OCI-LY1 (cell line): Measurements from ENCODE around the gene ITGB7.

Experiments used
- H2AFZ ChIP-seq: fragments of 200-600 bp; sonication (generic), shearing (Covaris generic); 2 replicates; pipeline ENCODE4 v1.6.0; 2014; ENCODE audit warnings: antibody characterized with exemption, mild to moderate bottlenecking, low read length
- H3F3A ChIP-seq: fragments of 200-600 bp; sonication (generic), shearing (Covaris generic); 2 replicates; pipeline ENCODE4 v1.6.0; 2014; ENCODE audit warnings: mild to moderate bottlenecking, antibody characterized with exemption, low read length, moderate library complexity; ENCODE audit not compliant: insufficient read depth
- H3K27ac ChIP-seq: fragments of 200-600 bp; sonication (generic); 2 replicates; pipeline ENCODE4 v1.5.1; 2014; ENCODE audit warnings: low read length, mixed run types, mild to moderate bottlenecking, low read depth; ENCODE audit not compliant: poor library complexity, severe bottlenecking
- H3K27me3 ChIP-seq: fragments of 200-600 bp; sonication (generic); 2 replicates; pipeline ENCODE4 v1.6.0; 2014; ENCODE audit warnings: antibody characterized with exemption, mild to moderate bottlenecking, low read length, moderate library complexity; ENCODE audit not compliant: insufficient read depth
- H3K36me3 ChIP-seq: fragments of 200-600 bp; sonication (generic); 2 replicates; pipeline ENCODE4 v1.6.1; 2014; ENCODE audit warnings: mild to moderate bottlenecking, antibody characterized with exemption, low read length, moderate library complexity, mixed read lengths; ENCODE audit not compliant: insufficient read depth
- H3K4me1 ChIP-seq: fragments of 200-600 bp; sonication (generic); 2 replicates; pipeline ENCODE4 v1.5.1; 2014; ENCODE audit warnings: mild to moderate bottlenecking, low read length, moderate library complexity; ENCODE audit not compliant: insufficient read depth, severe bottlenecking
- H3K4me2 ChIP-seq: fragments of 200-600 bp; sonication (generic), shearing (Covaris generic); 2 replicates; pipeline ENCODE4 v1.6.1; 2014; ENCODE audit warnings: low read length
- H3K4me3 ChIP-seq: fragments of 200-600 bp; sonication (generic); 2 replicates; pipeline ENCODE4 v1.5.1; 2014; ENCODE audit warnings: low read length, low read depth, mild to moderate bottlenecking, mixed read lengths; ENCODE audit not compliant: poor library complexity, severe bottlenecking
- H3K79me2 ChIP-seq: fragments of 200-600 bp; shearing (Covaris generic); 2 replicates; pipeline ENCODE4 v1.6.1; 2016; ENCODE audit warnings: mixed run types, low read length, mixed read lengths; ENCODE audit not compliant: insufficient read depth
- H3K9ac ChIP-seq: fragments of 200-600 bp; sonication (generic), shearing (Covaris generic); 2 replicates; pipeline ENCODE4 v1.6.1; 2014; ENCODE audit warnings: mild to moderate bottlenecking, low read length, mixed read lengths
- H3K9me2 ChIP-seq: fragments of 200-600 bp; sonication (generic), shearing (Covaris generic); 2 replicates; pipeline ENCODE4 v1.6.1; 2014; ENCODE audit warnings: low read depth, mild to moderate bottlenecking, low read length, mixed read lengths
- H3K9me3 ChIP-seq: fragments of 200-600 bp; shearing (Covaris generic); 2 replicates; pipeline ENCODE4 v1.6.1; 2014; ENCODE audit warnings: low read length, mixed read lengths
- H4K20me1 ChIP-seq: fragments of 200-600 bp; sonication (generic), shearing (Covaris generic); 2 replicates; pipeline ENCODE4 v1.6.0; 2016; ENCODE audit warnings: mild to moderate bottlenecking, low read length; ENCODE audit not compliant: insufficient read depth
- CTCF ChIP-seq: fragments of 200-600 bp; sonication (generic), shearing (Covaris generic); IDR thresholded peaks from 2 replicates; pipeline ENCODE4 v1.5.1; 2017; ENCODE audit warnings: mild to moderate bottlenecking, antibody characterized with exemption, low read length, moderate library complexity, mixed read lengths
- EZH2 ChIP-seq: fragments of 200-600 bp; sonication (generic), shearing (Covaris generic); IDR thresholded peaks from 2 replicates; pipeline ENCODE4 v1.8.0; 2017; ENCODE audit warnings: borderline replicate concordance, mixed run types, mild to moderate bottlenecking, antibody characterized with exemption, low read length, moderate library complexity, mixed read lengths

ITGB7 gene

GRCh38 chr12:53253298-53253697, 46.2 kb upstream of the ITGB7 start:
- Histone ChIP-seq H3K27ac (no peak overlapping the region), H3K36me3 (peaks cover 13% of the 10 kb centered on the region; the same call in 1 of the 2 replicates), H3F3A (no peaks in the 10 kb centered on the region), H3K4me2 (peak overlapping the region; percentile 93), H3K9me2 (no peaks in the 10 kb centered on the region), H3K79me2 (no peaks in the 10 kb centered on the region), H4K20me1 (no peaks in the 10 kb centered on the region), H3K9me3 (no peaks in the 10 kb centered on the region), H2AFZ (no peak overlapping the region), H3K9ac (peak overlapping the region; percentile 93; the same call in 1 of the 2 replicates), H3K27me3 (no peaks in the 10 kb centered on the region), H3K4me1 (peaks cover 32% of the 10 kb centered on the region), H3K4me3 (peak overlapping the region; percentile 94)
- TF ChIP-seq EZH2 (no peak), CTCF (no peak)

- H2AFZ ChIP-seq: peak overlapping the region; percentile 6; the same call in 1 of the 2 replicates
Observed at GRCh38 chr12:53252349-53252916, 45.4 kb upstream of the ITGB7 start.

GRCh38 chr12:53251477-53252348, 44.7 kb upstream of the ITGB7 start:
- TF ChIP-seq EZH2 (no peak), CTCF (peak; percentile 59)
- H3K9ac ChIP-seq: peak overlapping the region; percentile 93
- peak overlapping the region; percentile 94 for H3K4me3 ChIP-seq
- peak overlapping the region; percentile 99 for H3K4me2 ChIP-seq
- H3K4me1 ChIP-seq: peaks cover 32% of the 10 kb centered on the region
- H3K79me2 ChIP-seq: no peaks in the 10 kb centered on the region
- no peaks in the 10 kb centered on the region; the same call in 1 of the 2 replicates for H3K27me3 ChIP-seq
- H3F3A ChIP-seq: no peaks in the 10 kb centered on the region
- no peaks in the 10 kb centered on the region for H3K9me2 ChIP-seq
- no peaks in the 10 kb centered on the region for H4K20me1 ChIP-seq
- H3K36me3 ChIP-seq: peaks cover 13% of the 10 kb centered on the region; the same call in 1 of the 2 replicates
- H3K9me3 ChIP-seq: no peaks in the 10 kb centered on the region
- no peak overlapping the region for H3K27ac ChIP-seq
- peak overlapping the region; percentile 6; the same call in 1 of the 2 replicates for H2AFZ ChIP-seq

More at GRCh38 chr12:53252349-53252916, 45.4 kb upstream of the ITGB7 start:
- no peaks in the 10 kb centered on the region for H3K79me2 ChIP-seq
- no peaks in the 10 kb centered on the region for H3K9me2 ChIP-seq
- peak overlapping the region; percentile 93 for H3K4me2 ChIP-seq
- H3K27me3 ChIP-seq: no peaks in the 10 kb centered on the region
- TF ChIP-seq CTCF (0 out of 2 replicates have a peak, but pooled peaks have one; percentile 5), EZH2 (no peak)
- H4K20me1 ChIP-seq: no peaks in the 10 kb centered on the region
- no peaks in the 10 kb centered on the region for H3K9me3 ChIP-seq
- no peak overlapping the region for H3K27ac ChIP-seq
- no peaks in the 10 kb centered on the region for H3F3A ChIP-seq
- H3K4me1 ChIP-seq: peaks cover 32% of the 10 kb centered on the region
- H3K9ac ChIP-seq: peak overlapping the region; percentile 93
- H3K36me3 ChIP-seq: peaks cover 13% of the 10 kb centered on the region; the same call in 1 of the 2 replicates
- H3K4me3 ChIP-seq: peak overlapping the region; percentile 94
